B cell (primary cell): ENCODE data around the gene PFN3. TPM values are rescaled to one million over a fixed set of nuclear protein-coding genes. Genes with fewer than 3 reads are reported as not detected.
A peak's percentile ranks its signal among the peaks of the same experiment; 100 is the strongest.

Source experiments
- ATAC-seq: fragments of 200-7000 bp; cut with Tn5 transposase; one replicate; pipeline ENCODE4 v1.10.0; 2021; ENCODE audit warnings: low read depth, mild to moderate bottlenecking, moderate number of reproducible peaks, moderate library complexity
- CTCF ChIA-PET: fragments of 350-600 bp; sonication (Branson Sonifier 250); formaldehyde crosslinking; loops from one replicate; lab custom pipeline; 2021; ENCODE audit warnings: antibody characterized with exemption, inconsistent platforms; lab: Charles Lee
- POLR2A ChIA-PET: fragments of 350-600 bp; sonication (Branson Sonifier 250); formaldehyde crosslinking; loops from one replicate; lab custom pipeline; 2021; ENCODE audit warnings: antibody characterized with exemption; lab: Charles Lee
- DNase-seq: peaks from one replicate; pipeline ENCODE4 v3.0.0; 2013
- H2AFZ ChIP-seq: 2 replicates; pipeline ENCODE4 v1.6.1; 2012; ENCODE audit warnings: mild to moderate bottlenecking, low read depth, low read length; ENCODE audit not compliant: insufficient read depth, poor library complexity, severe bottlenecking
- H3K27ac ChIP-seq, 2 donors: 1 replicate in 1 of 2; 2 replicates in 1 of 2; pipeline ENCODE4 v1.5.1; 2012 to 2013; ENCODE audit warnings: low read length in 2 of 2, mild to moderate bottlenecking in 2 of 2, moderate library complexity in 1 of 2
- H3K27me3 ChIP-seq, 4 experiments: fragments of 200-600 bp in 1 of 4; sonication (generic) in 1 of 4; replicated peaks in 1 of 4; 1 replicate in 2 of 4; 2 replicates in 2 of 4; pipeline versions ENCODE4 v1.6.1 to v1.7.0; 2013 to 2016; ENCODE audit warnings: low read length in 3 of 4, mild to moderate bottlenecking in 2 of 4, mixed read lengths in 1 of 4, moderate library complexity in 1 of 4; ENCODE audit not compliant: insufficient read depth in 4 of 4, control insufficient read depth in 3 of 4; ENCODE audit errors: control extremely low read depth in 1 of 4
- H3K36me3 ChIP-seq, 2 experiments: replicated peaks in 1 of 2; 1 replicate in 1 of 2; 2 replicates in 1 of 2; pipeline versions ENCODE4 v1.6.1 to v1.7.1; 2013; ENCODE audit warnings: low read length in 1 of 2; ENCODE audit not compliant: insufficient read depth in 2 of 2, control insufficient read depth in 1 of 2; ENCODE audit errors: control extremely low read depth in 1 of 2, extremely low read depth in 1 of 2
- H3K4me1 ChIP-seq, 2 donors: fragments of 200-600 bp in 1 of 2; sonication (generic) in 1 of 2; 1 replicate in 1 of 2; 2 replicates in 1 of 2; pipeline versions ENCODE4 v1.5.1 to v1.6.1; 2013 to 2017; ENCODE audit warnings: low read length in 2 of 2; ENCODE audit not compliant: control insufficient read depth in 2 of 2, insufficient read depth in 2 of 2
- H3K4me2 ChIP-seq: replicated peaks from 2 replicates; pipeline ENCODE3; 2012; ENCODE audit warnings: mild to moderate bottlenecking, low read depth, low read length; ENCODE audit not compliant: poor library complexity, severe bottlenecking
- H3K4me3 ChIP-seq, 5 experiments: fragments of 200-600 bp in 1 of 5; sonication (generic) in 1 of 5; 1 replicate in 3 of 5; 2 replicates in 2 of 5; pipeline versions ENCODE4 v1.5.1 to v1.7.0; 2011 to 2016; ENCODE audit warnings: low read length in 4 of 5, mild to moderate bottlenecking in 4 of 5, low read depth in 2 of 5, control low read depth in 1 of 5, moderate library complexity in 1 of 5; ENCODE audit not compliant: insufficient read depth in 1 of 5; ENCODE audit errors: control extremely low read depth in 1 of 5, extremely low read depth in 1 of 5
- H3K79me2 ChIP-seq: fragments of 200-600 bp; sonication (generic); one replicate; pipeline ENCODE4 v1.6.0; 2016; ENCODE audit warnings: low read length; ENCODE audit not compliant: control insufficient read depth, insufficient read depth
- H3K9ac ChIP-seq: fragments of 200-600 bp; sonication (generic); 2 replicates; pipeline ENCODE4 v1.6.1; 2017; ENCODE audit warnings: mild to moderate bottlenecking, low read length, moderate library complexity
- H3K9me3 ChIP-seq, 3 donors: one replicate each; pipeline versions ENCODE4 v1.6.1 to v1.7.1; 2013; ENCODE audit warnings: low read length in 2 of 3; ENCODE audit not compliant: control insufficient read depth in 2 of 3, insufficient read depth in 1 of 3; ENCODE audit errors: control extremely low read depth in 1 of 3
- H4K20me1 ChIP-seq: 2 replicates; pipeline ENCODE4 v1.6.0; 2012; ENCODE audit warnings: mild to moderate bottlenecking, low read length; ENCODE audit not compliant: insufficient read depth, control insufficient read depth, poor library complexity, severe bottlenecking
- H3K27ac Mint-ChIP-seq: one replicate; pipeline ENCODE4 v1.8.0; 2021; ENCODE audit warnings: mixed read lengths
- H3K27me3 Mint-ChIP-seq: one replicate; pipeline ENCODE4 v1.8.0; 2021; ENCODE audit warnings: mixed read lengths
- H3K4me1 Mint-ChIP-seq: one replicate; pipeline ENCODE4 v1.8.0; 2021; ENCODE audit warnings: mixed read lengths
- H3K4me3 Mint-ChIP-seq: one replicate; pipeline ENCODE4 v1.8.0; 2021; ENCODE audit warnings: mixed read lengths
- H3K9me3 Mint-ChIP-seq: one replicate; pipeline ENCODE4 v1.8.0; 2022; ENCODE audit warnings: mixed read lengths; ENCODE audit not compliant: insufficient read depth
- CTCF ChIP-seq: fragments of 200-600 bp; IDR thresholded peaks from one replicate; pipeline ENCODE4 v1.8.0; 2022; ENCODE audit warnings: antibody characterized with exemption, mild to moderate bottlenecking
- EZH2 ChIP-seq: IDR thresholded peaks from 2 replicates; pipeline ENCODE4 v1.6.1; 2012; ENCODE audit warnings: borderline replicate concordance, low read depth, mild to moderate bottlenecking, moderate library complexity, low read length; ENCODE audit not compliant: insufficient read depth, poor library complexity, severe bottlenecking
- WGBS: methylation state at CpG from one replicate; pipeline ENCODE4 v1.1.5; 2013; ENCODE audit warnings: missing lambda C conversion rate; ENCODE audit not compliant: insufficient coverage; 5-methylcytosine and 5-hydroxymethylcytosine counted together
- intact Hi-C: fragments of 100-400 bp; cut with micrococcal nuclease; formaldehyde crosslinking; loops from one replicate; pipeline ENCODE4 v1.10.0; 2022
- polyA plus RNA-seq: library from polyadenylated mRNA; depleted of rRNA; stranded (reverse); fragments of >200 nt; gene quantifications from 2 replicates; pipeline ENCODE4 v1.2.3, GENCODE V29; 2012
- total RNA-seq, 2 donors: library from RNA; stranded (reverse); fragments of 120-200 nt in 1 of 2; gene quantifications; 1 replicate in 1 of 2; 2 replicates in 1 of 2; pipeline versions ENCODE4 v1.2.3 to v1.2.4, GENCODE V29; 2013 to 2022

The PFN3 gene
- total and polyA plus RNA-seq, 2 donors (not counting 1 experiment from before 2014, with no cell fraction given), result not detected

GRCh38 chr5:177432143-177432838, 31.8 kb upstream of the PFN3 start:
- CTCF ChIA-PET, result interaction anchor here (0.6 to 12.4 kb wide), 11 partner anchors 9 to 123 kb away, joined by 3 to 152 read pairs (median 5); partner anchors contain the start of gene PRR7
- peaks cover 63% of the 10 kb centered on the region for H3K4me1 Mint-ChIP-seq
- ATAC-seq (no peak), DNase-seq (no peak)
- Histone ChIP-seq H3K36me3 (peaks cover 0 to 85% of the 10 kb centered on the region in 2 experiments), H3K27ac (peak overlapping the region; percentile 92 to 96), H3K4me3 (peak overlapping the region in 4 of 5 experiments; percentile 23 to 35 (median 30)), H3K4me1 (peaks cover 61 to 81% of the 10 kb centered on the region in 2 donors), H3K79me2 (peaks cover 75% of the 10 kb centered on the region), H3K9me3 (no peaks in the 10 kb centered on the region), H3K4me2 (peak overlapping the region; percentile 90), H4K20me1 (peaks cover 90% of the 10 kb centered on the region), H2AFZ (no peak overlapping the region), H3K9ac (peak overlapping the region; percentile 43), H3K27me3 (no peaks in the 10 kb centered on the region)
- H3K9me3 Mint-ChIP-seq, result no peaks in the 10 kb centered on the region
- intact Hi-C loops, result loop anchor here (1.0 kb wide), 1 partner anchor 14 kb away; the partner anchor contains the start of gene PRR7
- peak overlapping the region; percentile 94 for H3K4me3 Mint-ChIP-seq
- no peaks in the 10 kb centered on the region for H3K27me3 Mint-ChIP-seq
- peak overlapping the region; percentile 97 for H3K27ac Mint-ChIP-seq
- POLR2A ChIA-PET, result interaction anchor here (0.6 to 6.8 kb wide), 11 partner anchors 13 to 298 kb away, joined by 3 to 103 read pairs (median 5); partner anchors contain the start of genes LMAN2, PDLIM7, PRR7 and RGS14
- 55% methylated on average over 18 of the region's 18 CpGs for WGBS
- no peak for TF ChIP-seq EZH2
- no peak for TF ChIP-seq CTCF
